Endothelial cell of umbilical vein (primary cell): ENCODE results near the gene C1QTNF8. TPM values are rescaled to one million over a fixed set of nuclear protein-coding genes. Genes with fewer than 3 reads are reported as not detected.

Experiments used
- BruUV-seq: library from RNA; stranded (reverse); fragments of 400-500 nt; replicated peaks from 2 replicates; lab custom pipeline; 2021; lab: Mats Ljungman, UMichigan
- CTCF ChIA-PET: fragments of 300-600, 350-600 bp; sonication (Branson Sonifier 250); formaldehyde crosslinking; loops from one replicate; lab custom pipeline; 2021; ENCODE audit warnings: antibody characterized with exemption, inconsistent platforms; lab: Charles Lee
- POLR2A ChIA-PET: fragments of 300-600, 350-600 bp; sonication (Branson Sonifier 250); formaldehyde crosslinking; loops from one replicate; lab custom pipeline; 2021; ENCODE audit warnings: antibody characterized with exemption, inconsistent platforms; lab: Charles Lee
- DNase-seq: peaks from one replicate; pipeline ENCODE4 v3.0.0-alpha.2; 2011; ENCODE audit warnings: low read depth, low spot score
- FAIRE-seq: peaks from 2 replicates; lab custom pipeline; 2011; peaks lifted over from hg19 to GRCh38; lab: Jason Lieb, UNC
- H2AFZ ChIP-seq: 2 replicates; pipeline ENCODE4 v1.6.0; 2012; ENCODE audit warnings: low read depth, low read length, control low read depth, inconsistent platforms
- H3K27ac ChIP-seq: 2 replicates; pipeline ENCODE4 v1.5.1; 2011; ENCODE audit warnings: low read depth, mild to moderate bottlenecking, control low read depth, low read length, moderate library complexity; ENCODE audit not compliant: insufficient read depth
- H3K27me3 ChIP-seq, 2 experiments: 2 replicates each; pipeline versions ENCODE4 v1.6.0 to v1.6.1; 2011; ENCODE audit warnings: low read length in 2 of 2, mixed read lengths in 1 of 2; ENCODE audit not compliant: control insufficient read depth in 2 of 2, insufficient read depth in 2 of 2
- H3K36me3 ChIP-seq, 2 experiments: 2 replicates in 1 of 2; 3 replicates in 1 of 2; pipeline ENCODE4 v1.5.1; 2011; ENCODE audit warnings: low read length in 2 of 2, mild to moderate bottlenecking in 1 of 2, moderate library complexity in 1 of 2; ENCODE audit not compliant: control insufficient read depth in 2 of 2, insufficient read depth in 2 of 2; ENCODE audit errors: extremely low read depth in 1 of 2
- H3K4me1 ChIP-seq: 3 replicates; pipeline ENCODE4 v1.5.1; 2011; ENCODE audit warnings: mild to moderate bottlenecking, low read length; ENCODE audit not compliant: control insufficient read depth, insufficient read depth; ENCODE audit errors: extremely low read depth
- H3K4me2 ChIP-seq: 2 replicates; pipeline ENCODE4 v1.6.1; 2011; ENCODE audit warnings: low read length, control low read depth, mixed read lengths; ENCODE audit not compliant: insufficient read depth
- H3K4me3 ChIP-seq, 3 experiments: fragments of 200-600 bp in 1 of 3; sonication (generic), shearing (Covaris generic) in 1 of 3; replicated peaks in 1 of 3; 2 replicates each; pipeline ENCODE4 v1.5.1; 2011 to 2016; ENCODE audit warnings: control low read depth in 3 of 3, low read length in 3 of 3, mild to moderate bottlenecking in 2 of 3, inconsistent platforms in 1 of 3, low read depth in 1 of 3, moderate library complexity in 1 of 3; ENCODE audit not compliant: insufficient read depth in 1 of 3
- H3K79me2 ChIP-seq: 2 replicates; pipeline ENCODE4 v1.6.0; 2012; ENCODE audit warnings: low read length, inconsistent platforms; ENCODE audit not compliant: control insufficient read depth, insufficient read depth
- H3K9ac ChIP-seq: replicated peaks from 2 replicates; pipeline ENCODE3; 2011; ENCODE audit warnings: low read length, control low read depth; ENCODE audit not compliant: insufficient read depth; ENCODE audit errors: extremely low read depth
- H3K9me1 ChIP-seq: replicated peaks from 3 replicates; pipeline ENCODE4 v1.6.0; 2011; ENCODE audit warnings: mild to moderate bottlenecking, low read length; ENCODE audit not compliant: control insufficient read depth, insufficient read depth; ENCODE audit errors: extremely low read depth
- H3K9me3 ChIP-seq: replicated peaks from 2 replicates; pipeline ENCODE4 v1.5.1; 2012; ENCODE audit warnings: low read length, inconsistent platforms; ENCODE audit not compliant: control insufficient read depth, insufficient read depth
- H4K20me1 ChIP-seq: replicated peaks from 2 replicates; pipeline ENCODE3; 2011; ENCODE audit warnings: mild to moderate bottlenecking, low read length; ENCODE audit not compliant: control insufficient read depth, insufficient read depth; ENCODE audit errors: extremely low read depth
- EZH2 ChIP-seq: IDR thresholded peaks from 2 replicates; pipeline ENCODE4 v1.6.1; 2012; ENCODE audit warnings: borderline replicate concordance, low read depth, mild to moderate bottlenecking, moderate library complexity, low read length, inconsistent platforms; ENCODE audit not compliant: severe bottlenecking
- FOS ChIP-seq: IDR thresholded peaks from 2 replicates; pipeline ENCODE4 v1.6.1; 2011; ENCODE audit warnings: mild to moderate bottlenecking, low read length, moderate library complexity, borderline replicate concordance; ENCODE audit not compliant: insufficient read depth
- GATA2 ChIP-seq: IDR thresholded peaks from 2 replicates; pipeline ENCODE4 v1.7.0; 2011; ENCODE audit warnings: low read depth, mild to moderate bottlenecking, moderate library complexity, mixed read lengths, low read length; ENCODE audit not compliant: insufficient read length, insufficient read depth
- MYC ChIP-seq: IDR thresholded peaks from one replicate; pipeline ENCODE4 v1.6.1; 2011; ENCODE audit warnings: mild to moderate bottlenecking, low read depth, low read length
- POLR2AphosphoS5 ChIP-seq: IDR thresholded peaks from 2 replicates; pipeline ENCODE4 v1.6.1; 2012; ENCODE audit warnings: low read depth, mild to moderate bottlenecking, control low read depth, low read length, moderate library complexity; ENCODE audit not compliant: insufficient read depth
- dilution Hi-C: fragments of 300-500 bp; cut with MboI; formaldehyde crosslinking; loops from one replicate; pipeline ENCODE4 v1.15.0; 2019; ENCODE audit warnings: low sequenced_read_pairs; ENCODE audit not compliant: extremely low pct_ligation_motif_present
- intact Hi-C: fragments of 100-400 bp; cut with micrococcal nuclease; formaldehyde crosslinking; loops from one replicate; pipeline ENCODE4 v1.10.0; 2022
- polyA plus RNA-seq, 4 experiments: library from polyadenylated mRNA; depleted of rRNA in 3 of 4; stranded (reverse) in 3 of 4; unstranded in 1 of 4; fragments of >200 nt; gene quantifications; 2 replicates each; pipeline versions ENCODE4 v1.2.1 to v1.2.3, GENCODE V29; 2011 to 2012; ENCODE audit warnings: missing spikeins in 1 of 4
- total RNA-seq: library from RNA; stranded (reverse); gene quantifications from 2 replicates; pipeline ENCODE4 v1.2.3, GENCODE V29; 2021
- TF ChIP-seq, protein P1 (sequence below), 2 donors: IDR thresholded peaks; 1 replicate in 1 of 2; 2 replicates in 1 of 2; pipeline ENCODE4 v1.5.1; 2011; ENCODE audit warnings: low read length in 2 of 2, mild to moderate bottlenecking in 2 of 2, moderate library complexity in 2 of 2, control low read depth in 1 of 2, inconsistent platforms in 1 of 2, low read depth in 1 of 2; ENCODE audit not compliant: insufficient read depth in 1 of 2; ENCODE audit errors: extremely low read depth in 1 of 2

C1QTNF8 gene
- total and polyA plus RNA-seq, 2 donors (not counting 3 experiments of a cell fraction or from before 2014, with no cell fraction given), result not detected

DNA sequence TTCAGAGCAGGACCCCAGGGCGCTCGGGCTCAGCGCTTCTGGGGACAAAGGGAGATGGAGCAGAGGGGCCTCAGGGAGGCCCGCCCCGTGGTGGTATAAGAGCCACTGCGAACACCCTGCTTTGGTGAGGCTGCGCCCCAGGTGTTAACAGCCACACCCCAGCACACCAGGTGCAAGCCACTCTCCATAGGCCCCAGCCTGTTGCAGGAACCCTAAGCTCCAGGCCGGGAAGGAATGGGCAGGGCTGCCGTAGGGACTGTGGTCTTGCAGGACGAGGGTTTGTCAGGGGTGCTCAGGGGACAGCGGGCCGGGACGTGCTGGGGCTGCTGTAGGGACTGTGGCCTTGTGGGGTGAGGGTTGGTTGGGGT is 40.5 kb downstream of the C1QTNF8 start:
- ChIA-PET POLR2A (no interaction called here), CTCF (interaction anchor here (0.8 to 5.1 kb wide), 6 partner anchors 10 to 346 kb away, joined by 3 to 57 read pairs (median 18); partner anchors contain the start of genes CHTF18 and RPUSD1)
- no peaks in the 10 kb centered on the region for H3K4me1 ChIP-seq
- dilution Hi-C loops (no loop called here), intact Hi-C loops (loop anchor here (1.0 to 2.0 kb wide), 2 partner anchors 242 to 343 kb away; no protein-coding TSS in a partner anchor)
- no peaks in the 10 kb centered on the region for H3K9me3 ChIP-seq
- no peaks in the 10 kb centered on the region for H3K79me2 ChIP-seq
- TF ChIP-seq POLR2AphosphoS5, result no peak
- TF ChIP-seq EZH2, result no peak
- TF ChIP-seq, protein P1, sequence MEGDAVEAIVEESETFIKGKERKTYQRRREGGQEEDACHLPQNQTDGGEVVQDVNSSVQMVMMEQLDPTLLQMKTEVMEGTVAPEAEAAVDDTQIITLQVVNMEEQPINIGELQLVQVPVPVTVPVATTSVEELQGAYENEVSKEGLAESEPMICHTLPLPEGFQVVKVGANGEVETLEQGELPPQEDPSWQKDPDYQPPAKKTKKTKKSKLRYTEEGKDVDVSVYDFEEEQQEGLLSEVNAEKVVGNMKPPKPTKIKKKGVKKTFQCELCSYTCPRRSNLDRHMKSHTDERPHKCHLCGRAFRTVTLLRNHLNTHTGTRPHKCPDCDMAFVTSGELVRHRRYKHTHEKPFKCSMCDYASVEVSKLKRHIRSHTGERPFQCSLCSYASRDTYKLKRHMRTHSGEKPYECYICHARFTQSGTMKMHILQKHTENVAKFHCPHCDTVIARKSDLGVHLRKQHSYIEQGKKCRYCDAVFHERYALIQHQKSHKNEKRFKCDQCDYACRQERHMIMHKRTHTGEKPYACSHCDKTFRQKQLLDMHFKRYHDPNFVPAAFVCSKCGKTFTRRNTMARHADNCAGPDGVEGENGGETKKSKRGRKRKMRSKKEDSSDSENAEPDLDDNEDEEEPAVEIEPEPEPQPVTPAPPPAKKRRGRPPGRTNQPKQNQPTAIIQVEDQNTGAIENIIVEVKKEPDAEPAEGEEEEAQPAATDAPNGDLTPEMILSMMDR (IDR thresholded peaks at IDR 0.05; ENCODE audit: extremely low read depth in 1 of 2, insufficient read depth in 1 of 2, low read depth in 1 of 2, low read length in 2 of 2), result no peak
- TF ChIP-seq GATA2, result no peak
- TF ChIP-seq MYC, result no peak
- no peak for TF ChIP-seq FOS
- no peak overlapping the region for H3K9ac ChIP-seq
- H3K9me1 ChIP-seq, result no peaks in the 10 kb centered on the region
- H3K4me2 ChIP-seq, result no peak overlapping the region
- H4K20me1 ChIP-seq, result no peaks in the 10 kb centered on the region
- H3K27me3 ChIP-seq, result no peaks in the 10 kb centered on the region
- no peak overlapping the region for H3K27ac ChIP-seq
- no peak overlapping the region for H2AFZ ChIP-seq
- no TSS peak for BruUV-seq
- DNase-seq, result no peak
- H3K36me3 ChIP-seq, result no peaks in the 10 kb centered on the region
- H3K4me3 ChIP-seq, result no peak overlapping the region
- no peak for FAIRE-seq
